B cell (primary cell): ENCODE measurements around the gene TTC23L.

ENCODE experiments used
- EZH2 ChIP-seq: IDR thresholded peaks from 2 replicates; pipeline ENCODE4 v1.6.1; 2012; ENCODE audit warnings: borderline replicate concordance, low read depth, mild to moderate bottlenecking, moderate library complexity, low read length; ENCODE audit not compliant: insufficient read depth, poor library complexity, severe bottlenecking
- TF ChIP-seq, protein P1 (sequence below): fragments of 200-600 bp; IDR thresholded peaks from one replicate; pipeline ENCODE4 v1.8.0; 2022; ENCODE audit warnings: antibody characterized with exemption, mild to moderate bottlenecking

DNA sequence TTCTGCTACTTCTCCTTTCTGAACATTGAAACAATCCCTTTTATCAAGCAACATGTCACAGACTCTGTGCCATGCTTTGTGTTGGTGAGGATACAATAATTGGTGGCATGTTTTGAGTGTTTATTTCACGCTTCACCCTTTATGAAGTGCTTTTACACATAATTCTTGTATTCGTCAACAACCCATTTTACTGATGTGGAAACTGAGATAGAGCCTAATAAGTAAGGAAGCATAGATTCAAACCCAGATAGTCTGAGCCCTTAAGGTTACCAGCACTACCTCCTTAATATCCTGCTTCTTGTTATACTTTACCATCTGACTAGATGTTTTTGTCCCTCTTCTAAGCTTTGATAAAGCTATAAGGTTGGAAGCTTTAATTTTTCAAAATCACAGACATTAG, 49.3 kb upstream of the TTC23L start:
- TF ChIP-seq, protein P1, sequence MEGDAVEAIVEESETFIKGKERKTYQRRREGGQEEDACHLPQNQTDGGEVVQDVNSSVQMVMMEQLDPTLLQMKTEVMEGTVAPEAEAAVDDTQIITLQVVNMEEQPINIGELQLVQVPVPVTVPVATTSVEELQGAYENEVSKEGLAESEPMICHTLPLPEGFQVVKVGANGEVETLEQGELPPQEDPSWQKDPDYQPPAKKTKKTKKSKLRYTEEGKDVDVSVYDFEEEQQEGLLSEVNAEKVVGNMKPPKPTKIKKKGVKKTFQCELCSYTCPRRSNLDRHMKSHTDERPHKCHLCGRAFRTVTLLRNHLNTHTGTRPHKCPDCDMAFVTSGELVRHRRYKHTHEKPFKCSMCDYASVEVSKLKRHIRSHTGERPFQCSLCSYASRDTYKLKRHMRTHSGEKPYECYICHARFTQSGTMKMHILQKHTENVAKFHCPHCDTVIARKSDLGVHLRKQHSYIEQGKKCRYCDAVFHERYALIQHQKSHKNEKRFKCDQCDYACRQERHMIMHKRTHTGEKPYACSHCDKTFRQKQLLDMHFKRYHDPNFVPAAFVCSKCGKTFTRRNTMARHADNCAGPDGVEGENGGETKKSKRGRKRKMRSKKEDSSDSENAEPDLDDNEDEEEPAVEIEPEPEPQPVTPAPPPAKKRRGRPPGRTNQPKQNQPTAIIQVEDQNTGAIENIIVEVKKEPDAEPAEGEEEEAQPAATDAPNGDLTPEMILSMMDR: no peak
- TF ChIP-seq EZH2: no peak
